ENCODE data around the gene ALMS1. TPM values are rescaled to one million over a fixed set of nuclear protein-coding genes. Genes with fewer than 3 reads are reported as not detected.

Gene ALMS1
- total and polyA plus RNA-seq, 2 of the 4 experiments (the other 2 are of a cell fraction): 20.8 to 52.8 TPM

GRCh38 chr2:73415906-73416305 is 30.3 kb downstream of the ALMS1 start:
- ChIA-PET CTCF (no interaction called here), POLR2A (ENCODE audit: unreplicated experiment) (no interaction called here)
- Histone ChIP-seq H4K91ac (ENCODE audit: insufficient read depth, low read depth, low read length) (no peak overlapping the region), H3K4ac (ENCODE audit: low read depth, low read length) (no peak overlapping the region), H3K4me1 (ENCODE audit: control insufficient read depth, insufficient read depth, low read length) (no peaks in the 10 kb centered on the region), H3K9me3 (ENCODE audit: control insufficient read depth, insufficient read depth, low read length) (no peaks in the 10 kb centered on the region), H2BK15ac (ENCODE audit: low read depth, low read length) (no peak overlapping the region), H3K23ac (ENCODE audit: low read depth, low read length) (no peak overlapping the region; the same call in 1 of the 2 replicates), H3K14ac (replicated peaks; ENCODE audit: low read depth, low read length) (no peak overlapping the region), H3K27me3 (ENCODE audit: control insufficient read depth, insufficient read depth, low read length) (no peaks in the 10 kb centered on the region), H2BK120ac (ENCODE audit: low read depth, low read length) (no peak overlapping the region), H2AK9ac (replicated peaks; ENCODE audit: low read depth, low read length, poor library complexity) (no peak overlapping the region), H3K9me1 (ENCODE audit: insufficient read depth, low read length) (no peaks in the 10 kb centered on the region), H2AFZ (replicated peaks; ENCODE audit: low read length, poor library complexity) (no peak overlapping the region), H4K8ac (ENCODE audit: low read depth in 2 of 2, low read length in 2 of 2) (no peak overlapping the region), H2BK5ac (ENCODE audit: low read depth, low read length, poor library complexity, severe bottlenecking) (no peak overlapping the region), H3K4me2 (ENCODE audit: low read depth, low read length) (no peak overlapping the region), H3K27ac (ENCODE audit: insufficient read depth, low read length) (no peak overlapping the region), H3K4me3 (ENCODE audit: insufficient read depth, low read depth, low read length) (no peak overlapping the region), H4K5ac (ENCODE audit: low read depth, low read length) (no peak overlapping the region), H2BK20ac (ENCODE audit: low read depth, low read length) (no peak overlapping the region), H3K36me3 (ENCODE audit: control insufficient read depth, insufficient read depth, low read length) (no peaks in the 10 kb centered on the region; the same call in 1 of the 2 replicates), H3K79me1 (ENCODE audit: low read depth in 1 of 2, low read length in 2 of 2) (peaks cover 4 to 6% of the 10 kb centered on the region in 2 experiments; a peak in 3 of 4 replicates), H2AK5ac (ENCODE audit: low read depth, low read length) (no peak overlapping the region), H4K20me1 (ENCODE audit: insufficient read depth, low read length) (no peaks in the 10 kb centered on the region), H3K9ac (ENCODE audit: low read depth, low read length) (no peak overlapping the region), H3K18ac (ENCODE audit: low read depth, low read length) (no peak overlapping the region), H3K56ac (ENCODE audit: extremely low read depth, insufficient read depth, low read length) (no peak overlapping the region)
- in situ Hi-C loops (cut with MboI; ENCODE audit: low sequenced_read_pairs): loop anchor here (25.0 kb wide), 1 partner anchor 96 kb away; no protein-coding TSS in a partner anchor
- intact Hi-C loops (cut with micrococcal nuclease): no loop called here
- DNase-seq (peak; percentile 23), ATAC-seq (ENCODE audit: low read depth) (no peak)
- no TSS peak for BruUV-seq (replicated peaks)
- 100% methylated on average over 1 of the region's 2 CpGs; no CpG with 5 or more reads in 1 of the 2 experiments for WGBS, 2 experiments (ENCODE audit: extremely low coverage in 2 of 2, insufficient read length in 1 of 2)
- dilution Hi-C loops (cut with HindIII; ENCODE audit: low sequenced_read_pairs, unreplicated experiment): no loop called here
- TF ChIP-seq ELK1 (IDR thresholded peaks at IDR 0.05; ENCODE audit: borderline replicate concordance, low read depth, low read length) (no peak), BHLHE40 (IDR thresholded peaks at IDR 0.05; ENCODE audit: low read depth, low read length) (no peak), RFX5 (IDR thresholded peaks at IDR 0.05; ENCODE audit: low read depth, low read length) (no peak), NFE2L2 (IDR thresholded peaks at IDR 0.05; ENCODE audit: low read depth, low read length) (no peak), MAZ (IDR thresholded peaks at IDR 0.05; ENCODE audit: borderline replicate concordance, low read depth, low read length) (no peak), RCOR1 (IDR thresholded peaks at IDR 0.05; ENCODE audit: insufficient replicate concordance, low read length) (no peak), CTCF (conservative IDR thresholded peaks at IDR 0.05; ENCODE audit: low read depth, low read length) (no peak), USF2 (IDR thresholded peaks at IDR 0.05; ENCODE audit: low read depth, low read length) (no peak), POLR2A (IDR thresholded peaks at IDR 0.05; ENCODE audit: low read depth, low read length) (no peak), CHD1 (IDR thresholded peaks at IDR 0.05; ENCODE audit: low read depth, low read length) (no peak), MAFK (IDR thresholded peaks at IDR 0.05; ENCODE audit: low read depth, low read length) (no peak), CEBPB (IDR thresholded peaks at IDR 0.05; ENCODE audit: low read depth, low read length) (no peak)

All from IMR-90 (cell line).